NCI-H1105 (cell line): ENCODE results near the gene MRAS.
"Not testable (repeated sequence)": the region's sequence is repeated elsewhere in the genome, so short reads cannot be mapped to it uniquely, and the experiment has no call there.

Source experiments
- DNase-seq: peaks from one replicate; lab custom pipeline; 2025; lab: John Stamatoyannopoulos, UW

Gene MRAS

GRCh38 chr3:138445654-138446053 is 97.3 kb downstream of the MRAS start:
- DNase-seq, result no peak

DNA sequence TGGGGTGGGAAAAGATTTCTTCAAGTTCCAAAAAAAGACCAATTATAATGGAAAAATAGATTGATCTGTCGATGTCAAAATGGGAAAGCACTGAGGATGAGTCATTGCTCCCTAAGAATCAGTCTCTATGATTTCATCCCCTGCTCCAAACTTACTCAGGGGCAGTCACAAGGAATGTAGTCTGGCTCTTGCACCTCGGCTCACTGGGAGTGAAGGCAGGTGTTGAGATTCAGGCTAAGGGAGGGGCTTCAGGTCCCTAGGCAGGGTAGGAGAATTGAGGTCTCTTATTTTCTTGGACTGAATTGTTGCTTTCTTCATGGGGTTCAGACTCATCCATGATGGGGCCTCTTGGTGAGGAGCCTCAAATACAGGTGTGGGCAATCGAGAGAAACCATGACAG is 100.3 kb downstream of the MRAS start:
- DNase-seq, result no peak

- no peak for DNase-seq
These were observed 101.1 kb downstream of the MRAS start for GRCh38 chr3:138449490-138449889.

GRCh38 chr3:138450181-138450580 is 101.8 kb downstream of the MRAS start:
- DNase-seq, result no peak

DNA sequence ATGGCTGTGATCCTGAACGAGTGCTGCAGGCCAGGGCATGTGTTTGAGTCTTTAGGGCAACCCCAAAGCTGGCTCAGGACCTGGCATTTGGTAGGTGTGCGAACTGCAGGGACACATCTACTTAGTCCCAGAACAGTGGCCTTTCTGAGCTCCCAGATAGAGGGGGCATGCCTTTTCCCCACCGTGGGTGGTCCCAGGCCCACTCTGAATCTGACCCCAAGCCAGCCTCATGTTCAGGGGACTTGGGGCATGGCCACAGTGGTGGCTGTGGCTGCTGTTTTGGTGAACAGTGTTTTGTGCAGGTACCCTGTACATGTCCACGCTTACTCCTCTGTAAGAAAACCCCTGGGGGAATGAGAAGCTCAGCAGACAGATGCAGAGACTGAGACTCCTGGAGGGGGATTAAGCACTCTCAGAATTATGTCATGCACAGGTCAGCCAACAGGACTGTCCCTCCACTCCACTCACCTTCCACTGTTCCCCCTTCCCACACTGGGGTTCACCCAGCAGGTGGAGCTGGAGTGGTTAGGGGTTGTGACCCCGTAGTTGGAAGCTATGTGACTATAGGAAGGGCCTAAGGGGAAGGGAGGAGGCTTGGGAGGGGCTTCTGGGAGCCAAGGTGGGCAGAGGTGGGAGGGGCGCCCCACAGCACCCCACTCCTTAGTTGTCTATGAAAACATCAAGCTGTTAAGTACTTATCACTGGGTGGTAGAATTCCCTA is 102.5 kb downstream of the MRAS start:
- DNase-seq, result no peak

- no peak for DNase-seq
These were observed 103.3 kb downstream of the MRAS start for GRCh38 chr3:138451595-138452162.

GRCh38 chr3:138452436-138452835 is 104.1 kb downstream of the MRAS start:
- DNase-seq, result no peak

- DNase-seq, result not testable (repeated sequence)
These were observed 105.6 kb downstream of the MRAS start for GRCh38 chr3:138453940-138454339.
